ENCODE measurements around the gene ASAP2.

Gene ASAP2

GRCh38 chr2:9232166-9232479, 25.5 kb downstream of the ASAP2 start:
- DNase-seq, result no peak

- DNase-seq, result no peak
Measured at GRCh38 chr2:9232886-9233285, 26.3 kb downstream of the ASAP2 start.

DNA sequence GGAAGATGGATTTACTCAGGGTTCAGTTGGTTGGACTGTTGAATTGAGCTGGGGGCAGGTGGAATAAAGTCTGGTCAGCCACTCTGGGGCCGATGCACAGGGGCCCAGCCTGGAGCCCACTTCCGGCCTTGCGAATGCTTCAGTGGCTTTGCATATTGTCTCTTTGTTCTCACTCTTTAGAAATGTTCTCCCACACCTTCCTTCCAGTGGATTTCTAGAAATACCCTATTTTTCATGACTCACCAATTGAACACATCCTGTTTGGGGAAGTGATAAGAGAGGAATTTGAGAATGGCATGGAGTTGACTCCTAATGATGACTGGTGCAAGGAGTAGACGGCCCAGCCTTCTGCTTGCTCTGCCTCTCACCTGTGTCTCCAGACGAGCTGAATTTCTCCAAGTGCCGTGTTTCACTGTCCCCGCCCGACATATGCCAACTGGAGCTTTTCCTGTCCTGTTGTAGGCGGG, 28.1 kb downstream of the ASAP2 start:
- no peak for DNase-seq

GRCh38 chr2:9235147-9236044, 28.8 kb downstream of the ASAP2 start:
- DNase-seq, result peak; percentile 46

DNA sequence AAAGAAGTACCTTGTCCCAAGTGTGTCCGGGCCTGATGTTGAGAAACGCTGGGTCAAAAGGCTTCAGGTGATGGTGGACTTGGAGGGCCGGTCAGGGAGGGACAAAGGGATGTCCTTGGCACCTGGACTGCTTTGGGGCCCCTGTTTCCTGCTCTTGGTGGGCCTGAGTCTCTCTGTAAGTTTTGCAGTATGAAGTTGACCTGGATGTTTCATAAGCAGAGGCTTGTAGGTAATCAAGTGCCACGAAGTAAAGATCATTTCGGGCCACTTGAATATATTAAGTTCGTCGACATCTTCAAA, 29.4 kb downstream of the ASAP2 start:
- DNase-seq, result no peak

DNA sequence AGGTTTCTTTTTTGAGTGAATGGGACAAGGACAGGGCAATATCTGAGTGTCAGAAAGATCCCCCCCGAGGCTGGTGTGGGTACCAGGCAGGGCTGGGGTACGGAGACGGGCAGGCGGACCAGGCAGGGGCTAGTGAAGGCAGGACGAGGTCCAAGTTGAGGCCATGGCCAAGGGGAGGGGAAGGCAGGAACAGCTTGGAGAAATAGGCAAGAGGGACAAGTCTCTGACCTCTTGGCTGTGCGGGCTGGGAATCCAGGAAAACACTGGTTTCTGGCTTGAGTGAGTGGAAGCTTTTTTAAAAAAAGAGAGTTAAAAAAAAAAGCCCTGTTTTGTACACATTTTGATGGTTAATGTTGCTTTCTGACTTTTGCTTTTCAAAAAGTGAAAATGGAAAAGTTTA, 30.3 kb downstream of the ASAP2 start:
- DNase-seq, result no peak

DNA sequence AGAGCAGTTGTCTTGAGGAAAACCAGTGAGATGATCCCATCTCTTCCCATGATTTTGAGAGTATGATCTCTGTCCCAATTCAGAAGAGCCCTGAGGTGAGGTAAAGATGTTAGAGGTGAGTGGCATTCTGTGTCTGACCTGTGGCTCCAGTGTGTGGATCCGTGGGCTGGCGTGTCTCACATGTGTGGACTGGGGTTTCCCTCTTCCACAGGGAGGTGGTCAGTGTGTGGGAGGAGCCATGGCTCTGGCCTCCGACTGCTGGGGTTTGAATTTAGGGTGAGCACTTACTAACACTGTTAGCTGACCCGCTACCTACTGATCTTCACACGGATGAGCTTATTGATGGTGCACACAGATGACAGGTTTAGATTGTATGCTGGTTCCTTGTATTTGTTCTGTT, 31.2 kb downstream of the ASAP2 start:
- no peak for DNase-seq

- DNase-seq, result no peak
Measured at GRCh38 chr2:9238591-9239326, 32.1 kb downstream of the ASAP2 start.

DNA sequence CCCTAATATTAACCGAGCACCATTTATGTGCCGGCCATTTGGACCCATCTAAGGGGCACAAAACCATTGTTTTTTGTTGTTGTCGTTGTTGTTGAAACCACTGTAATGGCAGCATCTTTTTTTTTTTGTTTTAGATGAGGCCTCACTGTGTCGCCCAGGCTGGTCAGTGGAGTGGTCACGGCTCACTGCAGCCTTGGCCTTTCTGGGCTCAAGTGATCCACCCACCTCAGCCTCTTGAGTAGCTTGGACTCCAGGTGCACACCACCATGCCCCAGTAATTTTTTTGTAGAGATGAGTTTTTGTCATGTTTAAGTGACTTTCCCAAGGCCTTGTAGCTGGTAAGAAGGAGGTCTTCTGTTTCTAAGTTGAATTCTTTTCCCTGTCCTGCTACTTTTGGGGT, 33.0 kb downstream of the ASAP2 start:
- no peak for DNase-seq

GRCh38 chr2:9240745-9241144, 34.1 kb downstream of the ASAP2 start:
- no peak for DNase-seq

DNA sequence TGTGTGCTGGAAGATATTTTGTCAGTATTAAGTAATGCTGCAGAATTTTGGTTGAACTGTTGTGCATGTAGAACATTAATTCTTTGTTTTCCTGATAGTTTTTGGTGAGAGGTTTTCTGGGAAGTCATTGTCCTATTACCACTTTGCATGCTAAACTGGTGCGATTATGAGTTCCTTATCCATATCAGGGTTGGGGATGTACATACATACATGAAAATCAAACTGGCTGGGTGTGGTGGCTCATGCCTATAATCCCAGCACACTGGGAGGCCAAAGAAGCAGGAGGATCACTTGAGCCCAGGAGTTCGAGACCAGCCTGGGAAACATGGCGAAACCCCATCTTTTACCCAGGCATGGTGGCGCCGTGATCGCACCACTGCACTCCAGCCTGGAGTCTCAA, 34.6 kb downstream of the ASAP2 start:
- no peak for DNase-seq

DNA sequence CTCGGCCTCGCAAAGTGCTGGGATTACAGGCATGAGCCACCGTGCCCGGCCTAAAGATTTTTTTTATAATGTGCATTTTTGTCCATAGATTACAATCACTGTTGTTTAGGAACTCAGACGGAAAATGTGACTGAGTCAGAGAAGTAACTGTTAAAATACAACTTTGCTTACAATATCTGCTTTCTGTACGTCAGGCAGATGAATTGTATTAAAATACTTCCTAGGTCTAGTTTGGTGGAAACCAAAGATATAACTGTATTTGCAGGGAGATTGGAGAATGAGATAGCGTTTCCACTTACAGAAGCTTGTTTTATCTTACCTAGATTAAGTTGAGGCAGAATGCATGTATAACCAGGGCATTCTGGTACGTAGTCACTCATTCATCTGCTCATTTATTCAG, 36.7 kb downstream of the ASAP2 start:
- no peak for DNase-seq

GRCh38 chr2:9244985-9245544, 38.5 kb downstream of the ASAP2 start:
- no peak for DNase-seq

GRCh38 chr2:9247177-9247576, 40.6 kb downstream of the ASAP2 start:
- no peak for DNase-seq

GRCh38 chr2:9247786-9248185, 41.2 kb downstream of the ASAP2 start:
- peak; percentile 45 for DNase-seq

- DNase-seq, result no peak
Measured at GRCh38 chr2:9248363-9248762, 41.8 kb downstream of the ASAP2 start.

DNA sequence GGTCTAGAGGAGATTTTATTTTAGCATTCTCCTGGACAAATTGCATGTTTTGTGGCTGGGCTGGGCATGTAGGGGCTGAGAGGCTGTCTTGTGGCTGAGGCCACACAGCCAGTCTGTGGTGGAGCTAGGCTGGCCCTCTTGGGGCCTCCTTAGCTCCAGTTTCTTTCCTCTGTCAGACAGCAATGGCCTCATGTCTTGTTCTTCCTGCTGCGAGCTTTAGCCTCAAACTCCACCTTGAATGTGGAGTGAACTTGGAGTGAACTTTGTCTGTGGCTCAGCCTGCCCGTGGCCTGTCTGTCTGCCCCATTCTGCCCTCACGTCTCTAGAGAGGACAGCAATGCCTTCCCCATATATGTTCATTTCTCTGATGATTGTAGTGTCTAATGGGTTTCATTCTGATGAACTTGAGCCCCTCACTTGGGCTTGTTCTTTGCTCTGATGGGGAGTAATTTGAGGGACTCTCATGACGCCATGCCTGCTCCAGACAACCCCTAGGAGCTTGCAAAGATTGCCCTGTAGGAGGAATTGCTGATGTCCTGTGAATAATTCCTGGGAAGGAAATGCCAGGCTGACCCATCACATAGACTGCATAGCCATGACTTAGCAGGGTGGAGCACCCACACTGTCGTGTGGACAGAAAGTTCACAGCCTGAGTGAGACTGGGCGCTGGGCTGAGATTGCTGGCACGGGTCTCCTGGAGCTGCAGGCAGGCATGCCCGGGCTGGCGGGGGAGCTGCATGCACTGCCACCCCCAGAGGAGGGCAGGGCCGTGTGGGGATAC, 42.6 kb downstream of the ASAP2 start:
- DNase-seq, result peak; percentile 65

GRCh38 chr2:9250091-9250490, 43.5 kb downstream of the ASAP2 start:
- no peak for DNase-seq

DNA sequence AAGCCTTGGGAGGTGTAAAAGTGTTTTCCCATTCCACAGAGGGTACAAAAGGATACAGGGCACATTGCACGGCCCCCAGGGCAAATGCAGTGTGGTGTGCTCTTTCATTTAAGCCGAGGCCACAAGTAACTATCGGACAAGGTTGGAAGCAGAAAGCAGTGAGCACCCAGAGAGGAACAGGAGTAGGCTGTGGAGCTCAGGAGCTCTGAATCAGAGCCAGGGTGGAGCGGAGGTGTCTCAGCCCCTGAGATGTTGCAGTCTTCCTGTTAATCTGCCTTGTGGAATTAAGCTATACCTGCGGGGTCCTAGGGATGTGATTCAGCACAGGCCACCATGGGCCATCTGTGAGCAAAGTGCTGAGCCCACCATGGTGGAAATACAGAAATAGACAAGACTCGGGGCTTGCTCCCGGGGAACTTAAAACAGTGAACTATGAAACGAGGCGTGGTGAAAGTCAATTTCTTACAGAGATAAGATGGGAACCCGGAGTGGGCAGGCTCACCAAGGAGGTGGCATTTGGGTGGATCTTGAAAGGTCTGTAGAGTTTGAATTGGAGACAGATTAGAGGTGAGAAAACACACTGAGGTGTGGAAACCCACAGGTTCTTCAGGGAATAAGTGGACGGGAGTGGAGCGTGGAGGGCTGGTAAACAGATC, 44.0 kb downstream of the ASAP2 start:
- DNase-seq, result peak; percentile 12

GRCh38 chr2:9251154-9252001, 44.8 kb downstream of the ASAP2 start:
- DNase-seq, result peak; percentile 71

GRCh38 chr2:9252002-9252357, 45.4 kb downstream of the ASAP2 start:
- peak; percentile 17 for DNase-seq

DNA sequence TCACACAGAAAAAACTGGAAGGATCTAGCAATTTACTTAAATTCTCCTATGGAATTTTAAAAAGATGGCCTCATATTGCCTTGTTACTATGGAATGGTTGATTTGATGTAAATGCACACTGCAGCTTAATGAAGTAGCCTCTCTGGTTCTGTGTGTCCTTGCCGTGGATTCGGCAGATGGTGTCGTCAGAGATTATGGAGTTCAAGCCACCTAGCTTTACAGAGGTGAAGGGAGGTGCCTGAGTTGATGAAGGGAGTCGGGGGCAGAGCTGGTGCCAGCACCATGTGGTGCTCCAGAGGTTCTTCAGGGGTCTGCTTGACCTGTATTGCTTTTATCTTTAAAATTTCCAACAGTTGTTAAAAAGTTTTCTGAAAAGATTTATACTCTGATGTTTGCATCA, 48.8 kb downstream of the ASAP2 start:
- DNase-seq, result no peak

Data from femur (tissue), 1 donor.